GM18861 (cell line): Measurements from ENCODE around the gene SSH2.
A peak's percentile ranks its signal among the peaks of the same experiment; 100 is the strongest.

Experiments used
- ATAC-seq: cut with Tn5 transposase; IDR thresholded peaks from one replicate; pipeline ENCODE4 v1.9.1; 2021; ENCODE audit not compliant: unreplicated experiment

Gene SSH2

DNA sequence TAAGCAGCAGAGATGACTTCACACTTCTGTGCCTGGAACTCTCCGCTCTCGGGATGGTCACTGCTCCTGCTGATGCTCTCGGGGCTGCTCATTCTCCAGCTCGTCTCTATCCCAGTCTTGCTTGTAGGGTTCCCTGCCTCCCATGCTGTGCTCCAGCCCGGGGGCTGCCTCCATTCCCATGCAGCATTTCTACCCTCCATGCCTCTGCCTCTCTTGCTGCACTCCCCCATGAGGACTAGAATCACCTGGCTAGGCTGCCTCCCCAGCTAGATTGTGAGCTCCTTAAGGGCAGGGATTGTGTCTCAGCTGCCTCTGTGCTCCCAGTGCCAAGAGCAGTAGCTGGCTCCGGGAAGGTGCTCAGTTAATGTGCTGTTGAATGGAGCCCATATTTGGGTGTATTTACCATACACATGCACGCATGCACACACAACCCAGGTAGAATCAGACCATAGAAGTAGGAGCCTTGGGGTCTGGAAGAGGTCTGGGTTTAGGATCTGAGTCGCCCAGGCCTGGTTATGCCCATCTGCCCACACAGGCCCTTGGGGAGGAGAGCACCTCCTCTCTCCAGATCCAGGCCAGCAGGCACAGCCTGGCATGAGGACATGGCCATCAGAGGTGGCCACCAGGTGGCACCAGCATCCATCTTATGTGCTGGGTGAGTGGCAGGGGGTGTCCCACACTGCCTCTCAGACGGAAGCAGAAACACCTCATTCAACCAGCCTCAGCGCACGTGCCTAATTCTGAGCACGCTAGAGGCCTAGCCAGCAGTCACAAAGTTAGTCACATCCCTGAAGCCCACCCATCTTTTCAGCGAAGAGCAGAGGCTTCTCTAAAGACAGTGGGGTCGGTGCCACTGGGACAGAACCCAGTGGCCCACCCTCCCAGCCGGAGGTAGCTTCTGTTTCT is 349.9 kb downstream of the SSH2 start:
- peak; percentile 76 for ATAC-seq

DNA sequence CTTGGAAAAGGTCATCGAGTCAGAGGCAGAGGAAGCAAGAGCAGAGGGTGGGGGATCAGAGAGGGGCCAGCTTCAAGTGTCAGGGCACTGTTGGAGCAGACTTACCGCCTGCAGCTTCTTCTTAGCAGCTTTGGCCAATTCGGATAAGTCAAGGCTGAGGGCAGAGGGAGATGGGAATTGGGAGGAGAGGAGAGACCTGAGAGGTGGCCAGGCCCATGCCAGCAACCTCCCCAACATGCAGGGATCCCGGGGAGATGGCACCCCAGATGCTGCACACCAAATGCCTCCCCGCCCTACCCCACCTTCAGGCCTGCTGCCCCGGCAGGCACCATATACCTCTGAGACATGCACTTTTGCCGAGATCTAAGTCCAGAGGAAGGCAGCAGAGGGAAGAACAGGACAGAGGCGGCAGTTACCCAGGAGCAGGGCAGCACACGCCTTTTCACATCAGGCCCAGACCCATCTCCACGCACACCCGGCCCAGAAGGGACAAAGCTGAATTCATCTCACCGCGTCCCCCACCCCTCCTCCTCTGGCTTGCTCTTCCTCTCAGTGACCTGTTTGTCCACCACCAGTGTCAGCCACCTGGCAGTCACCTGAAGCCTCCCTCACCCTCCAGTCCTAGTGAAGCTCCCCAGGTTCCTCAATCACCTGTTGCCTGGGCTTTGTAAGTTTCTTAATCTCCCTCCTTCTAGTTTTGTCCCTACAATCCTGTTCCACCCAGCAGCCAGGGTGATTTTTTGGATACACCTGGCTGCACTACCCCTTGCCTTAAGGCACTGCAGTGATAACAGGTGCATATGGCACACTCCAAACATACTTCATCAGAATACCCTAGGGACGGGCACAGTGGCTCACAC is 351.2 kb downstream of the SSH2 start:
- no peak for ATAC-seq

DNA sequence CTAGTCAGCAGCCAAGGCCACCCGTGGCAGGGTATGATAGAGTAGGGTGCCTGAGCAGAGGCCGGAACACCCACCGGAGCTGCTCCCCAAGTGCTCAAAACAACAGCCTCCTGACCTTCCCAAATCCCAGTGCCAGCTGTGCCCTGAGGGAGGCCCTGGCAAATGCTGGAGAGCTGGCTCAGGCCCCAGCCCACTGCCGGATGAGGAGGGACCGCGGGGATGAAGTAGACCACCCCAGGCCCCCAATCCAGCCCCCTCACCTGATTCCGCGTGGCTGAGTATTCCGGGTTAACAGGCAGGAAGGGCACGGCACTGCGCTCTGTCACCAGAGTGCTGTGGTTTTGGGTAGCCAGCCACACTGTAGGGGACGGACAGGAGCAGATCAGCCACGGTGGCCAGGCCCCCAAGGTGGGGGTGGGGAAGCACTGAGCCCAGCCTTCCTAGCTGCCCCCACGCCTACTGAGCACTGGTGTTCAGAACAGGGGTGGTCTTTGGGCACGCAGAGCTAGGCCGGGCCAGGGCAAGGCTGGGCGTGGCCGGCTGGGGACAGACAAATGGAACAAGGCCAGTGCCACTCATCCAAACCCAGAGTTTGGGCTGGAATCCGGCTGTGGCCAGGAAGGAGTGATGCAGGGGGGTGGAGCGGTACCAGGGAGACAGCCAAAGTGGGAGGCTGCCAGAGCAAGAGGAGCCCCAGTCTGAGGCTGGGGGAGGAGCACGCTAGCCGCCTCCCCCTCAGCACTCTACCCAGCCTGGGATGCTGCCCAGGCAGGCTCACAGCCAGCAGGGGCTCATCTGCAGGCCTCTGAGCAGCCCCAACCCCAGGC is 352.4 kb downstream of the SSH2 start:
- no peak for ATAC-seq

DNA sequence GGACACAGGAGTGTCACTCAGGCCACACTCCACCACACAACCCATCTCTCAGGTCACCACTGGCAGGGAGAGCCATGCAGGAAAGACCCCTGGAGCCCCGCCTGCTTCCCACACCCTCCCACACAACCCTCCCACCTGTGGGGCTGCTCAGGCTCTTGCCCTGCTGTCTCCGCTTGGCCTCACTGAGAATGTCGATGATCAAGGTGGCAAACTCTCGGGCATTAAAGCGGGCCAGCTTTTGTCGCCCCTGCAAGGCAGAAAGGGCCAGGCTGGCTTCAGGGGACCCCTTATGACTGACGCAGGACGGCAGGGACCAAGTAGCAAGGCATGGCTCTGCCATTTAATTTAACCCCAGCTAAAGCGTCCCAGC is 353.0 kb downstream of the SSH2 start:
- no peak for ATAC-seq

DNA sequence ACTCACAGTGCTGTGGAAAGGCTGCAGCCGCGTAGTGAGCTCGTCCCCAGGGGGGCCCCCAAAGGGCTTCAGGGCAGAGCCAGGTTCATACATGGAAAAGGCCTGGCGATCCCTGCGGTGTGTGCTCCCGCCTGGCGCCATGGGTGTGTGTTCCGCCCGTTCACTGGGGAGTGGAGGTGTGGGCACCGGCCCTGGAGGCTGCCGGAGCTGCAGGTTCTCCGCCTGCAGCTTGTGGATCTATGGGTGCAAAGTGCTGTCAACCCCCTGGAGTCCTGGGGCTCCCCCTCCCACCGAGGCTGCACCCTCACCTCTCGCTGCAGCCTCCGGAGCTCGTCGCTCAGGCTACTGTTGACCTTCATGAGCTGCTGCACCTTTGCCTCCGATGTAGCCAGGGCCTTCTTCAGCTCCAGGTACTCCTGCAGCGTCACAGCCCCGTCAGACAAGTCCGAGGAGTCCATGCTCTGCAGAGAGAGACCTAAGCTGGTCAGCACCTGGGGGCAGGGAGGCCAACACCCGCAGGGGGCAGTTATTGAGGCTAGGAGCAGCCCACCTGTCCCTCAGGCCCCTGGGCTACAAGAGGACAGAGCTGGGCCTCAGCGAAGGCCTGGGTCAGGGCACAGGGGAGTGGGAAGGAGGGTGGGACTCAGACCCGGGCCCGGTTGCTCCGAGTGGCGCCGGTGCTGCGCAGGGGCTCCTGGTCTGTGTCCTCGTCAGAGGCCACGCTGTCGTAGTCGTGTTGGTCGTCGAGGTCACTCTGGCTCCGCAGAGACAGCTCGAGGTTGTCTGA is 353.6 kb downstream of the SSH2 start:
- ATAC-seq: no peak
